ENCODE measurements around the gene DHRS7B.
"Not testable (repeated sequence)": the region's sequence is repeated elsewhere in the genome, so short reads cannot be mapped to it uniquely, and the experiment has no call there.

The DHRS7B gene

GRCh38 chr17:21113049-21113690, 13.6 kb upstream of the DHRS7B start:
- FAIRE-seq: no peak

- FAIRE-seq: no peak
Measured at GRCh38 chr17:21113716-21114115, 13.0 kb upstream of the DHRS7B start.

GRCh38 chr17:21114791-21115190, 12.0 kb upstream of the DHRS7B start:
- not testable (repeated sequence) for FAIRE-seq

- no peak for FAIRE-seq
Measured at GRCh38 chr17:21119247-21119918, 7.4 kb upstream of the DHRS7B start.

GRCh38 chr17:21119919-21120249, 6.9 kb upstream of the DHRS7B start:
- no peak for FAIRE-seq

- no peak for FAIRE-seq
Measured at GRCh38 chr17:21124086-21124485, 2.7 kb upstream of the DHRS7B start.

- FAIRE-seq: not testable (repeated sequence)
Measured at GRCh38 chr17:21124517-21124916, 2.2 kb upstream of the DHRS7B start.

- no peak for FAIRE-seq
Measured at GRCh38 chr17:21125862-21126261, 902 bp upstream of the DHRS7B start.

GRCh38 chr17:21127509-21128077, 829 bp downstream of the DHRS7B start:
- FAIRE-seq: no peak

- no peak for FAIRE-seq
Measured at GRCh38 chr17:21129023-21129681, 2.4 kb downstream of the DHRS7B start.

- FAIRE-seq: no peak
Measured at GRCh38 chr17:21131137-21131536, 4.4 kb downstream of the DHRS7B start.

- no peak for FAIRE-seq
Measured at GRCh38 chr17:21132428-21132827, 5.7 kb downstream of the DHRS7B start.

GRCh38 chr17:21134559-21134958, 7.8 kb downstream of the DHRS7B start:
- FAIRE-seq: no peak

GRCh38 chr17:21140911-21141310, 14.1 kb downstream of the DHRS7B start:
- no peak for FAIRE-seq

- no peak for FAIRE-seq
Measured at GRCh38 chr17:21141331-21141730, 14.6 kb downstream of the DHRS7B start.

- FAIRE-seq: not testable (repeated sequence)
Measured at GRCh38 chr17:21142065-21142464, 15.3 kb downstream of the DHRS7B start.

- no peak for FAIRE-seq
Measured at GRCh38 chr17:21143695-21144094, 16.9 kb downstream of the DHRS7B start.

GRCh38 chr17:21144299-21144698, 17.5 kb downstream of the DHRS7B start:
- FAIRE-seq: not testable (repeated sequence)

GRCh38 chr17:21146362-21147015, 19.7 kb downstream of the DHRS7B start:
- no peak for FAIRE-seq

GRCh38 chr17:21149621-21150020, 22.9 kb downstream of the DHRS7B start:
- no peak for FAIRE-seq

- no peak for FAIRE-seq
Measured at GRCh38 chr17:21152731-21153130, 26.0 kb downstream of the DHRS7B start.

- FAIRE-seq: no peak
Measured at GRCh38 chr17:21157586-21158370, 31.0 kb downstream of the DHRS7B start.
